ENCODE data around the gene ACP7.

DNA sequence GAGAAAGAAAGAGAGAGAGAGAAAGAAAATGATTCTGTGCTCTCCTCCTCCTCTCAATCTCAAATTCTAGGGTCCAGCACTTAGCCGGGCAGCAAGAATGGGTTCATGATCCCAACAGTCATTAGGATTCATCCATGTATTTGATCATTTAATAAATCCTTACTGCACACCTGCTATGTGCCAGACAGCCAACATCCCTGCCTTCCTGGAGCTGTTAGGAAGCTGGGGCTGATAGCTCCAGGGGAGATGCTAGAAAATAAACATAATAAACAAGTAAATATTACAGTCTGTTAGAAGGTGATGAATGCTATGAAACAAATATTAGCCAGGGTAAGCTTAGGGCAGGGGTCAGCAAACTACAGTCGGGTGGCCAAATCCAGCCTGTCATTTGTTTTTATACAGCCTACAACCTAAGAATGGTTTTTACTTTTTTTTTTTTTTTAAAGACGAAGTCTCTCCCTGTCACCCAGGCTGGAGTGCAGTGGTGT lies 9.9 kb upstream of the ACP7 start:
- TF ChIP-seq CTCF (IDR thresholded peaks at IDR 0.05; ENCODE audit: borderline replicate concordance, extremely low read depth, low read length, poor library complexity, severe bottlenecking), result no peak
- TF ChIP-seq EZH2 (IDR thresholded peaks at IDR 0.05; ENCODE audit: borderline replicate concordance, low read depth, low read length, severe bottlenecking), result no peak
